ENCODE measurements around the gene LZTS3.

The LZTS3 gene

GRCh38 chr20:3115190-3116107 is 57.9 kb downstream of the LZTS3 start:
- TF ChIP-seq FOXP2 (optimal IDR thresholded peaks at IDR 0.05; ENCODE audit: borderline replicate concordance, extremely low read depth, extremely low read length, insufficient read depth), result no peak
- no peak for TF ChIP-seq POLR2AphosphoS5 (IDR thresholded peaks at IDR 0.05; ENCODE audit: low read depth, low read length)
